NCI-H345 (cell line): ENCODE data around the gene FANCI.

Experiments used
- DNase-seq: peaks from one replicate; lab custom pipeline; 2025; lab: John Stamatoyannopoulos, UW

FANCI gene

GRCh38 chr15:89243691-89244573 lies at the start of gene FANCI:
TSS of gene FANCI (plus strand) at chr15:89243979. CDS start at chr15:89247648, 3,669 bp downstream.
- peak; percentile 92 for DNase-seq

DNA sequence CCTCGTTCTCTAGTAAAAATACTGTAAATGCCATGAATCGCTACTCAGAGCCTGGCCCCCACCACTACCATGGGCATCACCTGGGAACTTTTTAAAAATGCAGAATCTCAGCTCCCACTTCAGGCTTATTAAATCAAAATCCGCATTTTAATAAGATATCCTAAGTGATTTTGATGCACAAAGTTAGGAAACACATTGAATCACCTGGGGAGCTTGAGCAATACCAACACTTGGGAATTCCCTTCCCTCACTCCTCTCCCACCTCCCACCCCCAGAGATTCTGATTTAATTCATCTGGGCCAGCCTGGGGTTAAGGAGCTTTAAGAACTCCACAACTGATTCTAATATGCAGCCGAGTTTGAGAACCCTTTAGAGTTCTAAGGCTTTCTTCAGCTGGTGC lies 49.2 kb upstream of the FANCI start:
- no peak for DNase-seq

DNA sequence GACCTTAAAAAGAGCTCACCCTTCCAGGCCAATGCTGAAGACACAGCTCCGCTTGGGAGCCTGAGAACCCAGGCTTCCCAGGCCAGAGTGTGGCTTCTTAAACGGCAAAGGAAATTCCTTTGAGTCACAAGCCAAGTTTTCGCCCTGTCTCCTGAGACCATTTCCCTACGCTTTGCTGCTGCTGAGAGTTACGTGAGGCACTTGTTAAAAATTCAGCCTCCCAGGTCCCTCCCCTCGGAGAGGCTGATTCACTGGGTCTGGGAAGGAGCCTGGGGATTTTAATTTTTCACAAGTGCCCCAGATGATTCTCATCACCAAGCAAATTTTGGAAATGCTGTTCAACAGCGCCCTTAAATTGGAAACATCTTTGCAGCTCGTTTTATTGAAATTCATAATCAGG lies 47.9 kb upstream of the FANCI start:
- no peak for DNase-seq

- DNase-seq = no peak
Observed at GRCh38 chr15:89196241-89196640, 47.5 kb upstream of the FANCI start.

GRCh38 chr15:89196994-89197393 lies 46.8 kb upstream of the FANCI start:
- DNase-seq = peak; percentile 41

DNA sequence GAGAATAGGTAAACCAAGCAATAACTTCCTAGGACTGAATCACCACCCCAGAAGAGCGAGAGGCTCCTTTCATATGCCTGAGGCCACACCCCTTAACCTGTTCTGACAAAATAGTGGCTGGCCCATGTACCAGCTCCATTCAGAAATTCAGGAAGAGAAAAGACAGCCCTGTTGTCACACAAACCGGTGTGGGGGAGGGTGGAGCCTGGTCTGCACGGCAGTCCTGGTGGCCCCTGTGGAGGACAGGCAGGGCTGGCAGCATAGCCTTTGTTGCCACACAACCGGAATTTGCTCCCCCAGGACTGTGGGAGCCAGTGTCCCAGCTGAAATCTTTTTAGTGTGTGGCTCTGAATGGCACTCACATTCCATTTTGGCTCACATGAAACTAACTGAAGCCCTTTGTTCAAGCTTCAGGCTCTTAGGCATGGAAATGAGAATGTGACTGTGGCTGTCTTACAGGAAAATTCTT lies 46.2 kb upstream of the FANCI start:
- peak; percentile 44 for DNase-seq

GRCh38 chr15:89198196-89198595 lies 45.6 kb upstream of the FANCI start:
- DNase-seq = no peak

DNA sequence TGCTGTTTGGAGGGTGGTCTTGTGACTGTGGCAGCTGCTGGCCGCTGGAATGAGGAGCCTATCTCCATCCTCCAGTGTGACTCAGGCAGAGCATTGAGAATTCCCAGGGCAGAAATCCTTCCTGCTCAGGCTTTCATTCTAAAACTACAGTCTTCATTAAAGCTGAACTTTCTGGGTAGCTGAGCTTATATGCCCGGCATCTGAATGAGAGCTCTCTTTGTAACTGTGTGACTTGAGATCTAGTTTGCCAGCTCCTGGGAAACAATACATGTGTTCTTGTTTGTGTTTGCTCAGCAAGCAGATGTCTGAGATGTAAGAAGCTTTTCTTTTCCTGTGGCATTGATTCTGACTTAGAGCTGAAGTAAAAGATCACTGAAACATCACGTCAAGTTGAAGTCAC lies 44.8 kb upstream of the FANCI start:
- no peak for DNase-seq

GRCh38 chr15:89199746-89200145 lies 44.0 kb upstream of the FANCI start:
- DNase-seq = no peak

DNA sequence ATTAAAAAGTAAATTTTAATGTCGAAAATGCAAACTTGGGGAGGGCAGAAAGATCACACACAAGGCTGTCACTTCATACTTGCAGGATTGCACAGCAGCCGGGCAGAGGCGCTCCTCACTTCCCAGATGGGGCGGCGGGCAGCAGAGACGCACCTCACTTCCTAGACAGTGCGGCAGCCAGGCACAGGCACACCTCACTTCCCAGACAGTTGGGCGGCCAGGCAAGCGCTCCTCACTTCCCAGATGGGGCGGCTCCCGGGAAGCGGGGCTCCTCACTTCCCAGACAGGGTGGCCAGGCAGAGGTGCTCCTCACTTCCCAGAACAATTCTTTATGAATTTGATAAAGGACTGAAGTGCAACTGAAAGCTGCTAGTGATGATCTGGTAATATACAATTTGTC lies 43.6 kb upstream of the FANCI start:
- no peak for DNase-seq

- no peak for DNase-seq
Observed at GRCh38 chr15:89201465-89202005, 42.2 kb upstream of the FANCI start.

DNA sequence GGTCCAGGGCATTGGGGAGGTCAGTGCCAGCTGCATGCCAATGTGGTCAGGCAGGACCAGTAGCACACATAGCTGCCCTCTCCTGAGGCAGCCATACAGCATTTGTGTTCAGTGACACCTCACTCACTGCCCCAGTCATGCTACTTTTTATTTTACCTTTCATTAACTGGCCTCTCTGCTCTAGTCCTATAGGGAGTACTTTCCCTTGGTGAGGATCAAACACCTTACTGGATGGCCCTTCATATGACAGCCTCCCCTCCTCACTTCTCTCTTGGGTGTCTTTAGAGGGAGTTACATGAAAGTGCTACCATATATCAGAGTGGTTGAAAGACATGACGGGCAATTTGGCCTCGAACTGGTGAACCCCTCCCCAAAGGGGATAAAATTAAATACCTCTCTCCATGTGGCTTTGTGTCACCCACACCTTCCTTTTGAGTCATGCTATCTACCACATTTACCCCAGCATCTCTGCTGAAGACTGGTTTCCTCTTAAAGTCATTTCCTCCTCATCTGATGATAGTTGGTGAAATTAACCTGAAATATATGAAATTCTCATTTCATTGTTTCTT lies 40.0 kb upstream of the FANCI start:
- no peak for DNase-seq

DNA sequence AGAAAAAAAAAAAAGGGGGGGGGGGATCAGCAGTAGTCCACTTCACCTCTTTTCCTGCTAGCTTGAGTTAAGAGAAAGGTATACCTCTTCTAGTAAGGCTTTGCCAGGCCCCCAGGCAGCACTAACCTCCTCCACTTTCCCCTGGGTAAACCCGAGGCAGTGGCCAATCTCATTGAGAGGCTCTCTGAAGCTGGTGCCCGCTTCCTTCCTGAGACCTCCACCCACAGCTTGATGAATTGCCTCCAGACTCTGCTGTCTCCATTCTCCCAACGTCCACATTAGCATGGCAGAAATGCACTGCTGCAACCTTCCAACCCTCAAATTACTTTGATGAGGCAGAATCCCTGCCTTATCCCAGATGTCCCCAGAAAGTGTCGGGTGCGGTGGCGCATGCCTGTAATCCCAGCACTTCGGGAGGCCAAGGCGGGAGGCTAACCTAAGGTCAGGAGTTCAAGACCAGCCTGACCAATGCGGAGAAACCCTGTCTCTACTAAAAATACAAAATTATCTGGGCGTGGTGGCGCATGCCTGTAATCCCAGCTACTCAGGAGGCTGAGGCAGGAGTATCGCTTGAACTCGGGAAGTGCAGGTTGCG lies 37.7 kb upstream of the FANCI start:
- DNase-seq = peak; percentile 1

DNA sequence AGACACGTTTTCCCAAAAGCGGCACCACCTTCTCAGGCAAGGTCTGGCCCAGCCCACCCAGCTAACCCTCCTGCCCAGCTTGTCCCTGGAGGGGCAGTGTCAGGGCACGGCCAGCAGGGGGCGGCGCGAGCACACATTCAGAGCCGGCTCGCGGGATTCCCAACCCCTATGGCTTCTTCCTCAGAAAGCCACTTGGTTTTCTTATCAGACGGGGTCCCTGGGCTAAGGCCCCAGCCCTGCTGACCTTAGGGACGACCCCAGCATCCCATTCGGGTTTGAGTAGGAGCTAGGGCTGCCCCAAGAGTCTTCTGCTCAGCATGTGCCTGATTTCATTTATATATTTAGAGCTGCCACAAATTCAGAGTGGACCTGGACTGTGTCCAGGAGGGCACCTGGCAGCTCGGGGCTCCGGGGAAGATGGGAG lies 36.9 kb upstream of the FANCI start:
- DNase-seq = peak; percentile 57

DNA sequence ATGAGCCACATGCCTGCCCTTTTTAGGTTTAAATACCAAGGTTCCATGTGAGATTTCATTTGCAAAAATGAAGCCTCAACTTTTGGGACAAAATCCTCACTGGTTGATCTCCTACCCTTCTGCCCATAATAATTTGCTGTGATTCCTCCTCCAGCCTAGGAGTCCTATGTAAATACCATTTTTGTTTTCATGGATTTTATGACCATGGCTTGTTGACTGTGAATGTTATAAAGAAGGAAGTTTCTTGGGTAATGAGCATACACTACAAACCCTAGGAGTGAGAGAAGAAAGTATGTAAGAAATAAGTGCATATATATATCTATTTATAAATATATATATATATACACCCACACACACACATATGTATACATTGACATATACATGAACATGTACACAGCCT lies 35.5 kb upstream of the FANCI start:
- no peak for DNase-seq

- no peak for DNase-seq
Observed at GRCh38 chr15:89209057-89209456, 34.7 kb upstream of the FANCI start.

DNA sequence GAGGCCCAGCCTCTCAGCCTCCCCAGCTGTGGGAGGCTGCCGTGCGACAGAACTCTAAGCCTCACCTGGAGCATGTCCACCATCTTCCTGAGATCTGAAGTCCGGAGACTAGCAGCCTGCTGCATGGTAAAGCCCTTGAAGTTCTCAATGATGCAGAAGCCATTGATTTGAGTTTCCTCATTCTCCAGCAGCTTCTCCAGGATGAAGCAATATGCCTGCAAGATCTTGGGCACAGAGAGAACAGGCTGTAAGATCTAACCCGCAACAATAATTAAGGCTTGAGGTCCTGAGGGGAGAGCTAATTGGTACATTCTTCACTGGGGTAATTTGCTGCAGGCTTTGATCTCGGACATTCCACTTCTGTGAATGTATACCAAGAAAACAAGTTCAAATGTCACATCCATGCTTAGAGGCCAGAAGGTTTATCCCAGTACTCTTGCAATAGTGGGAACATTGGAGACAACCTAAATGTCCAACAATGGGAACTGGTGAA lies 32.1 kb upstream of the FANCI start:
- no peak for DNase-seq

DNA sequence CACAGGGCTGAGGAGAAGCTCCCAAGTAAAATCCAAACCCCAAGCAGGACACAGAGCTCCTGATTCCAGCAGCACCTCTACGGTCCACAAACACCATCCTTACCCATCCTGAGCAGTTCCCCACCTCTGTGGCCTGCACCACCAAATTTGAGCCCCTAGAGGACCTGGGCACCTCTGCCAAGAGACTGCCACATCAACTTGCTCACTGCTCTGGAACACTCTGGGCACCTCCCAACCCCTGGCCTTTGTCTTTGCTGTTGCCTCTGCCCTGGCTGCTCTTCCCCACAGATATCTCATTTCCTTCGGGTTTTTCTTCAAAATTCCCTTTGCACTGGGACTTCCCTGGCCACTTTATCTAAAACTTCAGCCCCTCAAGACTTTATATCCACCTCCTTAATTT lies 28.2 kb upstream of the FANCI start:
- DNase-seq = no peak

DNA sequence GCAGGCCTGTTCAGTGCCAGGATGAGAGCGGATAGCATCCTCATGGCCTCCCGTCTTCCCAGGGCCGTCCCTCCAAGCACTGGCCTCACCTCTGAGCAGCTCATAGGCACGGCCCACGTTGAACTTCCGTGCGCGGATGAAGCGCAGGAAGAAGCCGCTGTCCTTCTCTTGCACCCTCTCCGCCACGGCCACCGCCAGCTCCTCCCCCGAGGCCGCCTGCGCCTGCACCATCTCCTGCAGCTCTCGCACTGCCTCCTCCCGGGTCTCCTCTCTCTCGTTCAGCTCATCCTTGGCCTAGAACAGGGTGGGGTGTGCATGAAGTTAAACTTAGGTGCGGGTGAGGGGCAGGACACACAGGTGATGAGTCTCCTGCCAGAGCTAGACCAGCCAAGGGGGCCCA lies 26.7 kb upstream of the FANCI start:
- DNase-seq = no peak

- DNase-seq = no peak
Observed at GRCh38 chr15:89217686-89218376, 25.9 kb upstream of the FANCI start.

GRCh38 chr15:89218531-89218930 lies 25.2 kb upstream of the FANCI start:
- DNase-seq = no peak

GRCh38 chr15:89221543-89221942 lies 22.2 kb upstream of the FANCI start, which contains the start of gene RLBP1:
TSS of gene RLBP1 (minus strand) at chr15:89221579. CDS start at chr15:89218975, 2,604 bp downstream.
- no peak for DNase-seq
